Measurements from ENCODE around the gene MMAB.

- TF ChIP-seq ZC3H11A (IDR thresholded peaks at IDR 0.05) (no peak), CTCF (IDR thresholded peaks at IDR 0.05) (no peak), SREBF2 (IDR thresholded peaks at IDR 0.05) (no peak), RCOR1 (IDR thresholded peaks at IDR 0.05; ENCODE audit: low read depth, low read length) (no peak), CEBPB (IDR thresholded peaks at IDR 0.05) (no peak), HOXA7 (CRISPR knock-in tag; IDR thresholded peaks at IDR 0.05) (no peak), REST (IDR thresholded peaks at IDR 0.05) (no peak), ELK1 (IDR thresholded peaks at IDR 0.05; ENCODE audit: low read depth, low read length) (no peak), USF2 (IDR thresholded peaks at IDR 0.05) (no peak), NFE2L2 (conservative IDR thresholded peaks at IDR 0.05; ENCODE audit: low read length) (no peak), NPAS2 (CRISPR knock-in tag; IDR thresholded peaks at IDR 0.05; ENCODE audit: borderline replicate concordance) (no peak), KDM1A (IDR thresholded peaks at IDR 0.05; ENCODE audit: low read depth) (no peak)
Measured at GRCh38 chr12:109539508-109539907, 33.8 kb downstream of the MMAB start.
